Epithelial cell of proximal tubule (primary cell): ENCODE measurements around the gene CEP350. TPM values are rescaled to one million over a fixed set of nuclear protein-coding genes. Genes with fewer than 3 reads are reported as not detected.
"Not testable (repeated sequence)": the region's sequence is repeated elsewhere in the genome, so short reads cannot be mapped to it uniquely, and the experiment has no call there.

Experiments used
- DNase-seq: peaks from one replicate; pipeline ENCODE4 v3.0.0-alpha.2; 2011; ENCODE audit warnings: low read depth
- H3K4me3 ChIP-seq: 2 replicates; pipeline ENCODE4 v1.5.1; 2011; ENCODE audit warnings: low read depth, mild to moderate bottlenecking, low read length
- CTCF ChIP-seq: conservative IDR thresholded peaks from 2 replicates; pipeline ENCODE4 v1.5.1; 2012; ENCODE audit warnings: low read depth, mild to moderate bottlenecking, low read length
- total RNA-seq: library from RNA; depleted of rRNA; stranded (reverse); fragments of >200 nt; gene quantifications from 2 replicates; pipeline ENCODE4 v1.2.3, GENCODE V29; 2015

CEP350 gene
- total RNA-seq, 1 donor from 2014 or later: 26.4 TPM

DNA sequence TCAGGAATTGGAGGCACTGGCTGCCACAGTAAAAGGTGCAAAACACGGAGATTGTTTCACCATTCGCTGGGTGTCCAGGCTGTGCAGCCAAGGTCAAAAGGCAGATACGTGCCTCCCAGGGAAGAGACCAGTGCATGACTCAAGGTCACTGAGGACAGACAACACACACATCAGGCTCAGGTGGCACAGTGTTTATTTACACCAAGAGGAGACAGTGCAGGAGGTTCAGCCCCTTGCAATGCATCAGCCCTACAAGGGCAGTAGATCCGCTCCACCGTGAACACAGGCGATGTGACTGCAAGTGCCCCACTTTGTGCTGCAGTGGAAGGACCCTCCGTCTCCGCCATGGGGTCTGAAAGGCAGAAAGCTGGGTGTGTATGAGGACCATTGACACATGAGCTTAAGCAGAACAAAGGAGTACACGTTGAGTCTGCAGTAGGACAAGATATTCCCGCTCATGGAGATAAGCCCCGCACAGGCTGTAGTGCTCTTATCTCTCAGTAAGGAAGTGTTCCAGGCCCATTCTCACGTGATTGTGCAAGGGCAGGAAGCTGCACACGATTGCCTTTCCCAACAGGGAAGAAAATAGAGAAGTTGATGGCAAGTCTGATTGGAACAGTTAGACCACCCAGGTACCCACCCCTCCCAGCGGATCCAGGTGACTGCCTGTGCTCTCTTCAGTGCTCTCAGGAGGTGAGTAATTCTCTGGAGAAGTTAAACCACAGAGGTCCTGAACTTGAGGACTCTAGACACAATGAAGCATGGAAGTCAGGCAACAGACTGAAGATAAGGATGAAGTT, 162.6 kb downstream of the CEP350 start:
- TF ChIP-seq CTCF: no peak
- no peak for DNase-seq
- H3K4me3 ChIP-seq: no peak overlapping the region

DNA sequence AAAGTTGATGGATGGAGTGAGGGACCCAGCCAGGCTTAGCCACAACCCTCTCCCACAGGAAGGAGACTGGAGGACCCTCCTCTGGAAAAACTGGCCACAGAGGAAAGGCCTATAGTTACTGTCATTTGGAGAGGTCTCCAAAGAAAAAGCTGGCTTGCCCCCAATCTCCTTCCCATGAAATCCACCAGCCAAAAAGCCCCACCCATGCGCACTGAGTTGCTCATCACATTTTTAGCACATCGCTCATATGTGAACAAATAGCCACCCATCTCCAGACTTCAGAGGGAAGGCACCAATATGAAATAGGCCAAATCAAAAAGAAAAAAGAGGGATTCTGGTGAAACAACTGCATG, 163.1 kb downstream of the CEP350 start:
- no peak overlapping the region for H3K4me3 ChIP-seq
- TF ChIP-seq CTCF: no peak
- DNase-seq: no peak

- no peak for TF ChIP-seq CTCF
- no peak for DNase-seq
- no peak overlapping the region for H3K4me3 ChIP-seq
Measured at GRCh38 chr1:180119837-180120236, 165.2 kb downstream of the CEP350 start.

DNA sequence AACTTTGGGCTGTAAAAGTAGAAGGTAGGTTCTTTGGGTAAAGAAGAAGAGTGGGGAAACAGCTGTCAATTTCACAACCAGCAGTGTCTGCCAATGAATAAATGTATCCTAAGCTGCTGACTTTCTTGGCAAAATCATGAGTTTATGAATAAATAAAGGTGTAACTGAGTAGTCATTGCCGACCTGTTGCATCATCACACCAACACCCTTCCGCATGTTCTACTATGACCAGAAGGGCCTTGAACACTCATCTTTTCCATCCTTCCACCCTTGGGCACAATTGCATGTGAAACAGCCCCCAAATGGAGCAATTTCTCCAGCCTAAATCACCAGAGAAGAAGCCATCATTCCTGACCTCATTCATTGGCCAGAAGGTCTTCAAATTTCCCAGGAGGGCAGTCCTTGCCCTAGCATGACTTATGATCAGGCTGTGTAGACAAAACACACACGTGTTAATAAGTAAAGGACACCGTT, 168.9 kb downstream of the CEP350 start:
- no peak overlapping the region for H3K4me3 ChIP-seq
- TF ChIP-seq CTCF: no peak
- no peak for DNase-seq

DNA sequence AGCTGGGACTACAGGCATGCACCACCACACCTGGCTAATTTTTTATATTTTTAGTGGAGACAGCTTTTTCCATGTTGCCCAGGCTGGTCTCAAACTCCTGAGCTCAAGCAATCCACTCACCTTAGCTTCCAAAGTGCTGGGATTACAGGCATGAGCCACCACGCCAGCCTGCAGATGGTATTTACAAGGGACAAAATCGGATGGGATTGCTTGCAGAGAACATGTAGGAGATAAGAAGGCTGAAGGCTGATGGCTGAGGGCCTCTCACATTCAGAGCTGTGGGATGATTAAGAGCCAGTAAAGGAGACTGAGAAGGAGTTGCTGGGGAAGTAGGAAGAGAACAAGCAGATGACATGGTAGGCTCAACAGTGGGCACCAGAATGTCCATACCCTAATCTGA, 176.0 kb downstream of the CEP350 start:
- H3K4me3 ChIP-seq: no peak overlapping the region
- TF ChIP-seq CTCF: no peak
- no peak for DNase-seq

DNA sequence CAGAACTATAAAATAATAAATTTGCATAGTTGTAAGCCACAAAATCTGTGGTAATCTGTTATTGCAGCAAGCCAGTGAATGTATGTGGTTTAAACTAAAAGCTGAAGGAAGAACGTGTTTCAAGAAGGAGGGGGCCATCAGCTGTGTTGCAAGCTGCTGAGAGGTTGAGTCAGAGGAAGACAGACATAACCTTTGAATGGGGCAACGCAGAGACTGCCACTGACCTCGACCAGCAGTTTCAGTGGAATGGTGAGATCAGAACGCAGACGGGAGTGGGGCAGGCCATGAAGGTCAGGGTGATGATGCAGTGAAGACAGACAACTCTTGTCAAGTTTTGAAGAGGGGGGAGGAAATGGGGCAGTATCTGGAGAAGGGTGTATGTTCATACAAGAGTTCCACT, 176.9 kb downstream of the CEP350 start:
- H3K4me3 ChIP-seq: no peak overlapping the region
- TF ChIP-seq CTCF: no peak
- no peak for DNase-seq

DNA sequence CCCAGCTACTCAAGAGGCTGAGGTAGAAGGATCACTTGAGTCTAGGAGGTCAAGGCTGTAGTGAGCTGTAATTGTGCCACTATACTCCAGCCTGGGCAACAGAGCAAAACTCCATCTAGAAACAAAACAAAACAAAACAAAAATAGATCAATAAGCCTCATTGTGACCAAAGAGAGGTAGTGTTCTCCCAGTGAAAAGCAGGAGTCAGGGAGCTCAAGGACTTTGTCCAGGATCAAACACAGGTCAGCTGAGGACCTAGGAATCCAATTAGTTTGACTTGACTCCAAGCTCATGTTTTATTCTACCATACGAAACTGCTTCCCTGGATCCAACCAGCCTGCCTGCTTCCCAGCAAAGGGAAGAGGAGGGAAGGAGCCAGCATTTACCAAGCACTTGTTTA, 178.6 kb downstream of the CEP350 start:
- DNase-seq: no peak
- TF ChIP-seq CTCF: no peak
- no peak overlapping the region for H3K4me3 ChIP-seq

- DNase-seq: not testable (repeated sequence)
Measured at GRCh38 chr1:180133688-180134087, 179.1 kb downstream of the CEP350 start.

More at GRCh38 chr1:180133688-180134087, 179.1 kb downstream of the CEP350 start:
- not testable (repeated sequence) for H3K4me3 ChIP-seq
